Measurements from ENCODE around the gene HMGXB3.

HMGXB3 gene

DNA sequence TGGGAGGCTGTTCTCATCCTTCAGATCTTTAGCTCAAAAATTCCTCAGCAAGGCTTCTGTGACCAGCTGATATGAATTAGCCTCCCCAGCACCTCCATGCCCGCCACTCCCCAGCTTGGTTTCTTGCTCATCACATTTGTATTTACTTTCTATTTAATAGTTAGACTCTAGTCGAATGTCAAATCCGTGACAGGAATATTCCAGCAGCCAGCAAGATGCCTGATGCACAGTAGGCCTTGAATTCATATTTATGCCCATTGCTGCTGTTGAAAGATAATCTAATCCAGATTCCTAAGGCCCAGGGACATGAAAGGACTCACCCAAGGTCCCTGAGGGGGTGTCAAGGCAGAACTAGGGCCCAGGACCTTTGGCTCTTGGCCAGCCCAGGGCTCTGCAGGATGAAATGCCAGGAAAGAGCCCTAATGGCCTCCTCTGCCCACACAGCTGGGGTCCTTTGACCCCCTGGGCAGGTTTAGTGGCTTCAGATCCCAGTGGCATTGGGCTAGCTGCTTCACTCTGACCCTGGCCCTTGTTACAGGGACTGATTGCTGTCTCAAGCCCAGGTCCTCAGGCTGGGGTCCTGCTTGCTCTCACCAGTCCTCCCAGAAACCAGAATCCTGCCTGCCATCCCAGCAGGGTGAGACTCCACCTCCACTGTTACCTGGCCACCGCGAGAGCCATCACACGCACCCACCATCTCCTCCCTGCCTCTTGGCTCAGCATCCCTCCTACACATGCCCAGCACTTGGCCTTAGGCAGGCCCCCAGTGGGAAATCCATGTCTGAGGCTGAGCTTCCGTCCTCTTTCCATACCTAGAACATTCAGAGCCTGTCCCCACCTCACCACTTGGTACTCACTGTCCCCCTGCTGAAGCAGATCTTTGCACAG, 78.5 kb downstream of the HMGXB3 start:
- Histone ChIP-seq H3K9ac (ENCODE audit: low read length) (no peak overlapping the region), H3K36me3 (replicated peaks; ENCODE audit: low read depth, low read length) (no peaks in the 10 kb centered on the region), H4K20me1 (ENCODE audit: insufficient read depth, low read length) (no peaks in the 10 kb centered on the region), H3K9me3 (ENCODE audit: insufficient read depth, low read length) (no peaks in the 10 kb centered on the region), H3K4me2 (ENCODE audit: low read length) (no peak overlapping the region), H3K4me1 (ENCODE audit: low read length) (peaks cover 12% of the 10 kb centered on the region), H3K79me2 (ENCODE audit: low read length) (no peaks in the 10 kb centered on the region), H3K4me3 (ENCODE audit: low read length) (no peak overlapping the region), H2AFZ (ENCODE audit: low read depth, low read length) (no peak overlapping the region), H3K27me3 (ENCODE audit: low read depth, low read length) (peaks cover 8% of the 10 kb centered on the region), H3K27ac (ENCODE audit: low read length) (no peak overlapping the region)
- TF ChIP-seq, protein P1, sequence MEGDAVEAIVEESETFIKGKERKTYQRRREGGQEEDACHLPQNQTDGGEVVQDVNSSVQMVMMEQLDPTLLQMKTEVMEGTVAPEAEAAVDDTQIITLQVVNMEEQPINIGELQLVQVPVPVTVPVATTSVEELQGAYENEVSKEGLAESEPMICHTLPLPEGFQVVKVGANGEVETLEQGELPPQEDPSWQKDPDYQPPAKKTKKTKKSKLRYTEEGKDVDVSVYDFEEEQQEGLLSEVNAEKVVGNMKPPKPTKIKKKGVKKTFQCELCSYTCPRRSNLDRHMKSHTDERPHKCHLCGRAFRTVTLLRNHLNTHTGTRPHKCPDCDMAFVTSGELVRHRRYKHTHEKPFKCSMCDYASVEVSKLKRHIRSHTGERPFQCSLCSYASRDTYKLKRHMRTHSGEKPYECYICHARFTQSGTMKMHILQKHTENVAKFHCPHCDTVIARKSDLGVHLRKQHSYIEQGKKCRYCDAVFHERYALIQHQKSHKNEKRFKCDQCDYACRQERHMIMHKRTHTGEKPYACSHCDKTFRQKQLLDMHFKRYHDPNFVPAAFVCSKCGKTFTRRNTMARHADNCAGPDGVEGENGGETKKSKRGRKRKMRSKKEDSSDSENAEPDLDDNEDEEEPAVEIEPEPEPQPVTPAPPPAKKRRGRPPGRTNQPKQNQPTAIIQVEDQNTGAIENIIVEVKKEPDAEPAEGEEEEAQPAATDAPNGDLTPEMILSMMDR (IDR thresholded peaks at IDR 0.05; ENCODE audit: low read depth, low read length) = no peak
- TF ChIP-seq EZH2phosphoT487 (IDR thresholded peaks at IDR 0.05; ENCODE audit: low read depth) = no peak

DNA sequence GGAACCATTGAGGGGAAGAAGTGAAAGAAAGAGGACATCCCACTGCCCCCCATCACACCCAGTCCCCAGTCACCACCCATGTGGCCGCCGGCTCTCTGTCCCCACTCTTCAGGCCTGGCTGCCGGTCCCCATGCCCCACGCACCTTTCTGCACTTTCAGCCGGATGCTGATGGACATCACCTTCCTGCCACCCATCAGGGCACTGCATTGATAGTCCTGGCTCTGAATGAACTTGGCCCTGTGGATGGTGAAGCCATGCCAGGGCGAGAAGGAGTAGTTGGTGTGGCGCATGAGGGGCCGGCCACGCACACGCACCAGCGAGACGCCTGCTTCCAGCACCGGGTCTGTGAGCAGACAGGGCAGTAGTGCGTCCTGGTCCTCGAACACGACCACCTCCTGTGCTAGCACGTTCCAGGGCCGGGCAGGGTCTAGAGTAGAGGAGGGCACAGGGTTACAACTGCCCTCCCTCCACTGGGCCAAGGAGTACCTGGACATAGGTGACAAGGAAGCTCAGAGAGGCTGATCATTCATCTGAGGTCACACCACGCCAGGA, 79.4 kb downstream of the HMGXB3 start:
- Histone ChIP-seq H3K27ac (ENCODE audit: low read length) (no peak overlapping the region), H3K9ac (ENCODE audit: low read length) (no peak overlapping the region)
- TF ChIP-seq, protein P1 (IDR thresholded peaks at IDR 0.05; ENCODE audit: low read depth, low read length) = no peak

GRCh38 chr5:150080696-150081435, 80.3 kb downstream of the HMGXB3 start:
- H4K20me1 ChIP-seq (ENCODE audit: insufficient read depth, low read length) = no peaks in the 10 kb centered on the region
- H3K4me2 ChIP-seq (ENCODE audit: low read length) = peak overlapping the region; percentile 77
- TF ChIP-seq, protein P1 (IDR thresholded peaks at IDR 0.05; ENCODE audit: low read depth, low read length) = no peak
- TF ChIP-seq EZH2phosphoT487 (IDR thresholded peaks at IDR 0.05; ENCODE audit: low read depth) = no peak
- H3K4me1 ChIP-seq (ENCODE audit: low read length) = peaks cover 12% of the 10 kb centered on the region
- H3K27me3 ChIP-seq (ENCODE audit: low read depth, low read length) = 0 out of 2 replicates have a peak, but pooled peaks cover 2% of the 10 kb centered on the region
- no peak overlapping the region for H3K4me3 ChIP-seq (ENCODE audit: low read length)
- H3K27ac ChIP-seq (ENCODE audit: low read length) = no peak overlapping the region
- no peaks in the 10 kb centered on the region for H3K36me3 ChIP-seq (replicated peaks; ENCODE audit: low read depth, low read length)
- no peak overlapping the region for H3K9ac ChIP-seq (ENCODE audit: low read length)
- H2AFZ ChIP-seq (ENCODE audit: low read depth, low read length) = no peak overlapping the region
- no peaks in the 10 kb centered on the region for H3K9me3 ChIP-seq (ENCODE audit: insufficient read depth, low read length)
- no peaks in the 10 kb centered on the region for H3K79me2 ChIP-seq (ENCODE audit: low read length)

More for the DNA sequence above, 79.4 kb downstream of the HMGXB3 start:
- Histone ChIP-seq H3K9me3 (ENCODE audit: insufficient read depth, low read length) (no peaks in the 10 kb centered on the region), H4K20me1 (ENCODE audit: insufficient read depth, low read length) (no peaks in the 10 kb centered on the region), H2AFZ (ENCODE audit: low read depth, low read length) (no peak overlapping the region), H3K4me3 (ENCODE audit: low read length) (no peak overlapping the region), H3K36me3 (replicated peaks; ENCODE audit: low read depth, low read length) (no peaks in the 10 kb centered on the region), H3K4me1 (ENCODE audit: low read length) (peaks cover 12% of the 10 kb centered on the region), H3K79me2 (ENCODE audit: low read length) (no peaks in the 10 kb centered on the region), H3K27me3 (ENCODE audit: low read depth, low read length) (peaks cover 8% of the 10 kb centered on the region), H3K4me2 (ENCODE audit: low read length) (no peak overlapping the region)
